Thyroid gland (tissue), 4 donors: ENCODE data around the gene LGALS1. TPM values are rescaled to one million over a fixed set of nuclear protein-coding genes. Genes with fewer than 3 reads are reported as not detected.
A peak's percentile ranks its signal among the peaks of the same experiment; 100 is the strongest.

Experiments
- DNase-seq, 2 donors: peaks; one replicate each; pipeline ENCODE4 v3.0.0-alpha.2; 2019
- H3K27ac ChIP-seq, 3 donors: fragments of 200-600 bp; sonication (generic); 1 replicate in 2 of 3; 2 replicates in 1 of 3; pipeline ENCODE4 v1.5.1; 2016 to 2019; ENCODE audit warnings: mild to moderate bottlenecking in 1 of 3, moderate library complexity in 1 of 3
- H3K27me3 ChIP-seq: fragments of 200-600 bp; sonication (generic); one replicate; pipeline ENCODE4 v1.5.1; 2019
- H3K36me3 ChIP-seq, 2 donors: fragments of 200-600 bp; sonication (generic); one replicate each; pipeline ENCODE4 v1.5.1; 2016 to 2019
- H3K4me1 ChIP-seq, 2 donors: fragments of 200-600 bp; sonication (generic); one replicate each; pipeline ENCODE4 v1.5.1; 2017 to 2019
- H3K4me3 ChIP-seq, 3 donors: fragments of 200-600 bp; sonication (generic); replicated peaks in 1 of 3; 1 replicate in 2 of 3; 2 replicates in 1 of 3; pipeline ENCODE4 v1.5.1; 2016; ENCODE audit warnings: mild to moderate bottlenecking in 1 of 3
- H3K9me3 ChIP-seq: fragments of 200-600 bp; sonication (generic); one replicate; pipeline ENCODE4 v1.5.1; 2017
- POLR2A ChIP-seq, 2 donors: fragments of 450-650 bp; IDR thresholded peaks; one replicate each; pipeline ENCODE4 v1.6.1; 2017; ENCODE audit warnings: antibody characterized with exemption in 2 of 2, mild to moderate bottlenecking in 2 of 2, moderate library complexity in 1 of 2
- WGBS, 2 donors: methylation state at CpG; one replicate each; pipeline ENCODE4 v1.1.5; 2017; 5-methylcytosine and 5-hydroxymethylcytosine counted together
- intact Hi-C: fragments of 100-400 bp; cut with DNase I; formaldehyde crosslinking; loops from one replicate; pipeline ENCODE4 v1.15.1; 2023
- total RNA-seq, 4 donors: library from RNA; depleted of rRNA; stranded (reverse); fragments of >200 nt; gene quantifications; one replicate each; pipeline ENCODE4 v1.2.3, GENCODE V29; 2016
- TF ChIP-seq, protein P1 (sequence below), 6 experiments: fragments of 200-600 bp in 3 of 6; fragments of 450-650 bp in 3 of 6; sonication (generic) in 3 of 6; IDR thresholded peaks; one replicate each; pipeline ENCODE4 v1.5.1; 2016 to 2019; ENCODE audit warnings: antibody characterized with exemption in 6 of 6, mild to moderate bottlenecking in 2 of 6, inconsistent platforms in 1 of 6, moderate library complexity in 1 of 6

LGALS1 gene
- total RNA-seq, 4 donors from 2014 or later = 146 to 212 (median 188) TPM

- no peaks in the 10 kb centered on the region for H3K27me3 ChIP-seq
- TF ChIP-seq, protein P1, sequence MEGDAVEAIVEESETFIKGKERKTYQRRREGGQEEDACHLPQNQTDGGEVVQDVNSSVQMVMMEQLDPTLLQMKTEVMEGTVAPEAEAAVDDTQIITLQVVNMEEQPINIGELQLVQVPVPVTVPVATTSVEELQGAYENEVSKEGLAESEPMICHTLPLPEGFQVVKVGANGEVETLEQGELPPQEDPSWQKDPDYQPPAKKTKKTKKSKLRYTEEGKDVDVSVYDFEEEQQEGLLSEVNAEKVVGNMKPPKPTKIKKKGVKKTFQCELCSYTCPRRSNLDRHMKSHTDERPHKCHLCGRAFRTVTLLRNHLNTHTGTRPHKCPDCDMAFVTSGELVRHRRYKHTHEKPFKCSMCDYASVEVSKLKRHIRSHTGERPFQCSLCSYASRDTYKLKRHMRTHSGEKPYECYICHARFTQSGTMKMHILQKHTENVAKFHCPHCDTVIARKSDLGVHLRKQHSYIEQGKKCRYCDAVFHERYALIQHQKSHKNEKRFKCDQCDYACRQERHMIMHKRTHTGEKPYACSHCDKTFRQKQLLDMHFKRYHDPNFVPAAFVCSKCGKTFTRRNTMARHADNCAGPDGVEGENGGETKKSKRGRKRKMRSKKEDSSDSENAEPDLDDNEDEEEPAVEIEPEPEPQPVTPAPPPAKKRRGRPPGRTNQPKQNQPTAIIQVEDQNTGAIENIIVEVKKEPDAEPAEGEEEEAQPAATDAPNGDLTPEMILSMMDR (IDR thresholded peaks at IDR 0.05) = no peak
- no peak for TF ChIP-seq POLR2A (IDR thresholded peaks at IDR 0.05)
- WGBS, 2 donors = 82 to 88% methylated on average over 4 to 7 of the region's 7 CpGs
- no peaks in the 10 kb centered on the region for H3K9me3 ChIP-seq
- H3K27ac ChIP-seq = no peak overlapping the region
- H3K36me3 ChIP-seq = no peaks in the 10 kb centered on the region
- peaks cover 17 to 29% of the 10 kb centered on the region in 2 donors for H3K4me1 ChIP-seq
- no peak for DNase-seq
- no peak overlapping the region for H3K4me3 ChIP-seq
- intact Hi-C loops = no loop called here
Measured at GRCh38 chr22:37680191-37680851, 4.9 kb downstream of the LGALS1 start.

GRCh38 chr22:37681001-37681424 is 5.6 kb downstream of the LGALS1 start:
- Histone ChIP-seq H3K27me3 (no peaks in the 10 kb centered on the region), H3K36me3 (no peaks in the 10 kb centered on the region), H3K9me3 (no peaks in the 10 kb centered on the region), H3K27ac (no peak overlapping the region), H3K4me1 (peaks cover 12 to 27% of the 10 kb centered on the region in 2 donors), H3K4me3 (no peak overlapping the region)
- TF ChIP-seq, protein P1 (IDR thresholded peaks at IDR 0.05) = no peak
- TF ChIP-seq POLR2A (IDR thresholded peaks at IDR 0.05) = no peak
- intact Hi-C loops = no loop called here
- DNase-seq = no peak
- 64 to 66% methylated on average over 1 to 2 of the region's 2 CpGs for WGBS, 2 donors

DNA sequence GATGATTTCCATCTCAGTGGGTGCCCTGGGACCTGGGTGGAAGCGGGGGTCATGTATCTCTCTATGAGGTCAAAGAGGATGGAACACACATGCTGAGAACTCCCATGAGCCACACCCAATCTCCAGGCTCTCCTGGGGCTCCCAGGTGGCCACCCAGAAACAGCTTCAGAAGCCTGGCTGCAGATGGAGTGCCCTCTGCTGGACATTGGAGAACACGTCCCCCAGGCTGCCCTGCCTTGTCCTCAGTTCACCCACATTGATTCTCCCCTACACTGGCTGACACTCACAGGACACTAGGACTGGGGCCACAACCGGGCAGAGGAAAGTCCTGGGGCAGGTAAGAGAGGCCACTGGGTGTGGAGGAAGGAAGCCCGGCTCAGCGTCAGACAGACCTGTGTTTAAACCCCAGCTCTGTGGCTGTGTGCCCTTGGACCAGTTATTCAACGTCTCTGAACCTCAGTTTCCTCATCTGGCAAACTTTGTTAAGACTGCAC is 6.2 kb downstream of the LGALS1 start:
- no peak overlapping the region for H3K27ac ChIP-seq
- no peaks in the 10 kb centered on the region for H3K27me3 ChIP-seq
- intact Hi-C loops = no loop called here
- DNase-seq = peak; percentile 74 to 78
- H3K4me3 ChIP-seq = no peak overlapping the region
- H3K4me1 ChIP-seq = peaks cover 7 to 21% of the 10 kb centered on the region in 2 donors
- H3K9me3 ChIP-seq = no peaks in the 10 kb centered on the region
- TF ChIP-seq POLR2A (IDR thresholded peaks at IDR 0.05) = no peak
- TF ChIP-seq, protein P1 (IDR thresholded peaks at IDR 0.05) = peak; percentile 56 to 92 (median 76)
- no peaks in the 10 kb centered on the region for H3K36me3 ChIP-seq
- 29 to 30% methylated on average over 5 to 6 of the region's 6 CpGs for WGBS, 2 donors

DNA sequence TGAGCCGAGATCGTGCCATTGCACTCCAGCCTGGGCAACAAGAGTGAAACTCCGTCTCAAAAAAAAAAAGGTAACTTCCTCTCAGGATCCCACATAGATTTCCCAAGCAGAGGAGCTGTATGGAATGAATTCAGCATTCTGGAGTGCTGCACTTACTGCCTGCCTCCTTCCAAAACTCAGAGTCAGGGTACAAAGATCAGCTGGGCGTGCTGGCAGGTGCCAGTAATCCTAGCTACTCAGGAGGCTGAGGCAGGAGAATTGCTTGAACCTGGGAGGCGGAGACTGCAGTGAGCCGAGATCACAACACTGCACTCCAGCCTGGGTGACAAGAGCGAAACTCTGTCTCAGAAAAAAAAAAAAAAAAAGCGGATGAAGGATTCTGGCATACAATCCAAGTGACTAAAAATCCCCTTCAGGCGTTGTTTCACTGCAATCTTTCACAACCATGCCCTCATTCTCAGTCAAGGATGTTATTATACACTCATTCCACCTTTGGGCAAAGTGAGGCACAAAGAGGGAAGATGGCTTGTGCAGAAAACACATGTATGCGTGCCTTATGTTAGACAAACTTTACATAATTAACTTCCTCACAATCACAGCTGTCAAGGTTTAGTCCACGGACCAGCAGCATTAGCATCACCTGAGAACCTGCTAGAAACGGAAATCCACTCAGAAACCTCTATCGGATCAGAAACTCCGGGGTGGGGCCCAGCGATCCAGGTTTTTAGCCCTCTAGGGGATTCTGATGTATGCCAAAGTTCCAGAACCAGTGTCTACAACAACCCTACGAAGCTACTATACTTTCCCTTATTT is 9.6 kb downstream of the LGALS1 start:
- H3K27me3 ChIP-seq = no peaks in the 10 kb centered on the region
- no peak overlapping the region for H3K4me3 ChIP-seq
- H3K4me1 ChIP-seq = peaks cover 13 to 16% of the 10 kb centered on the region in 2 donors
- H3K27ac ChIP-seq = no peak overlapping the region
- no peaks in the 10 kb centered on the region for H3K9me3 ChIP-seq
- no peak for DNase-seq
- WGBS, 2 donors = 80 to 81% methylated on average over 16 of the region's 16 CpGs
- peaks cover 4 to 6% of the 10 kb centered on the region in 2 donors for H3K36me3 ChIP-seq
- TF ChIP-seq, protein P1 (IDR thresholded peaks at IDR 0.05) = no peak
- no peak for TF ChIP-seq POLR2A (IDR thresholded peaks at IDR 0.05)
- intact Hi-C loops = loop anchor here (5.0 kb wide), 1 partner anchor 43 kb away; no protein-coding TSS in a partner anchor
